ENCODE measurements around the gene MCRIP2. TPM values are rescaled to one million over a fixed set of nuclear protein-coding genes. Genes with fewer than 3 reads are reported as not detected.

Gene MCRIP2
- total and polyA plus RNA-seq, 11 donors: 52.3 to 321 (median 97.0) TPM

DNA sequence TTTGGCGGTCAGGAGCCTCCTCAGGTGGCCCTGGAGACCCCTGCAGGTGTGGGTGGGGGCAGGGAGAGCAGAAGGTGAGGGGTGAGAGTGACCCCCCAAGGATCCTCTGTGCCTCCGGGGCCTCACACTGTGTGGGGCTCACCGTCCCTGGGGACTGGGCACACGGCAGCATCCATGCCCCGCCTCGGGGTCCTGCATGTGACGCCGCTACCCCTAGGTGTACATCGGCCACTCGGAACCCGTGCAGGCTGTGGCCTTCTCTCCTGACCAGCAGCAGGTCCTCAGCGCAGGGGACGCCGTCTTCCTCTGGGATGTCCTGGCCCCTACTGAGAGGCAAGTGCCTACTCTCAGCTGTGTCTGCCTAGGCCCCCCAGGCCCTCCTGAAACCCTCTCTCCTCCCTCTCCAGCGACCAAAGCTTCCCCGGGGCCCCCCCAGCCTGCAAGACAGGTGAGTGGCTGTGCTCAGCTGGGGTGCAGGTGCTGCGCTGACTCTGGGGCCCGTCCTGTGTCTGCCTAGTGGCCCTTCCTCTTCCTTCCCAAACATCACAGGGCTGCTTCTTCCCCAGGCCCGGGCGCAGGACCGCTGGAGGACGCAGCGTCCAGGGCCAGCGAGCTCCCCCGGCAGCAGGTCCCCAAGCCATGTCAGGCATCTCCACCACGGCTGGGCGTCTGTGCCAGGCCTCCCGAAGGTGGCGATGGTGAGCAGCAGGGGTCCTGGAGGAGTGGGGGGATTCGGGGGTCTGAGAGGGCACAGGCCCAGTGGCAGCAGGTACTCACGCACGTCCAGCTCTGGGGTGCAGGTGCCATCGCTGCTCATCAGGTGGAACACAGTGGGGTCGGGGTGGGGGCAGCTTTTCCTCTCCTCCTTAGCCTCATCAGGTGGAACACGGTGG lies 17.3 kb downstream of the MCRIP2 start:
- ATAC-seq: no peak
- Histone ChIP-seq H3K36me3 (peaks cover 0 to 26% (median 0%) of the 10 kb centered on the region in 9 donors), H3K27ac (no peak overlapping the region), H3K4me3 (no peak overlapping the region), H3K9me3 (no peaks in the 10 kb centered on the region), H3K27me3 (no peaks in the 10 kb centered on the region), H3K4me1 (peaks cover 0 to 16% (median 11%) of the 10 kb centered on the region in 12 donors)
- intact Hi-C loops (cut with DNase I): loop anchor here in 1 of 10 donors (10.0 kb wide), 1 partner anchor 74 kb away; no protein-coding TSS in a partner anchor
- no peak for DNase-seq
- no peak for TF ChIP-seq POLR2A (IDR thresholded peaks at IDR 0.05)
- TF ChIP-seq, protein P1, sequence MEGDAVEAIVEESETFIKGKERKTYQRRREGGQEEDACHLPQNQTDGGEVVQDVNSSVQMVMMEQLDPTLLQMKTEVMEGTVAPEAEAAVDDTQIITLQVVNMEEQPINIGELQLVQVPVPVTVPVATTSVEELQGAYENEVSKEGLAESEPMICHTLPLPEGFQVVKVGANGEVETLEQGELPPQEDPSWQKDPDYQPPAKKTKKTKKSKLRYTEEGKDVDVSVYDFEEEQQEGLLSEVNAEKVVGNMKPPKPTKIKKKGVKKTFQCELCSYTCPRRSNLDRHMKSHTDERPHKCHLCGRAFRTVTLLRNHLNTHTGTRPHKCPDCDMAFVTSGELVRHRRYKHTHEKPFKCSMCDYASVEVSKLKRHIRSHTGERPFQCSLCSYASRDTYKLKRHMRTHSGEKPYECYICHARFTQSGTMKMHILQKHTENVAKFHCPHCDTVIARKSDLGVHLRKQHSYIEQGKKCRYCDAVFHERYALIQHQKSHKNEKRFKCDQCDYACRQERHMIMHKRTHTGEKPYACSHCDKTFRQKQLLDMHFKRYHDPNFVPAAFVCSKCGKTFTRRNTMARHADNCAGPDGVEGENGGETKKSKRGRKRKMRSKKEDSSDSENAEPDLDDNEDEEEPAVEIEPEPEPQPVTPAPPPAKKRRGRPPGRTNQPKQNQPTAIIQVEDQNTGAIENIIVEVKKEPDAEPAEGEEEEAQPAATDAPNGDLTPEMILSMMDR (IDR thresholded peaks at IDR 0.05): no peak
- WGBS, 4 donors: 91 to 94% (median 92%) methylated on average over 26 to 35 of the region's 35 CpGs

DNA sequence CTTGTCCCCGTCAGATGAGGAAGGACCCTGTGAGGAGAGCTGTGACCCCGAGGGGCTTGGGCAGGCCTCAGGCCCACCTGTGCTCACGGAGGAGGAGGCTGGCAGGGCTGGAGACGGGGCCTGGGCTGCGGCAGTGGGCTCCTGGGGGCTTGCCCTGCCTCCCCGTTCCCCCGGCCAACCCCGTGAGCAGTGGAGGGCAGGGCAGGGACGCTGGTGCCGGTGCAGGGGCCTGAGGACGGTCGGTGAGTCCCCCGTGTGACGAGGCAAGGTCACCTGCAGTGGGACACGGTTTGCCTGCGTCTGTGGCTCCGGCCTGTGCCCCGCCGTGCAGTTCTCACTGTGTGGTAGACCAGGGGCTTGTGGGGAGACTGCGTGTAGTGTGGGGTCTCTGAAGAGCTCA lies 18.0 kb downstream of the MCRIP2 start:
- intact Hi-C loops (cut with DNase I): loop anchor here in 6 of 10 donors (2.0 to 10.0 kb wide), 7 partner anchors 75 to 265 kb away; partner anchors contain the start of genes NME4 (in 2 of the 6) and RAB11FIP3 (in 1 of the 6)
- Histone ChIP-seq H3K4me1 (peaks cover 0 to 16% (median 11%) of the 10 kb centered on the region in 12 donors), H3K27me3 (no peaks in the 10 kb centered on the region), H3K4me3 (no peak overlapping the region), H3K36me3 (peaks cover 0 to 26% (median 0%) of the 10 kb centered on the region in 9 donors), H3K9me3 (no peaks in the 10 kb centered on the region), H3K27ac (peak overlapping the region in 1 of 12 donors; percentile 80)
- no peak for ATAC-seq
- 84 to 95% (median 91%) methylated on average over 2 to 20 of the region's 20 CpGs for WGBS, 4 donors
- DNase-seq: no peak
- TF ChIP-seq, protein P1 (IDR thresholded peaks at IDR 0.05): no peak
- no peak for TF ChIP-seq POLR2A (IDR thresholded peaks at IDR 0.05)

DNA sequence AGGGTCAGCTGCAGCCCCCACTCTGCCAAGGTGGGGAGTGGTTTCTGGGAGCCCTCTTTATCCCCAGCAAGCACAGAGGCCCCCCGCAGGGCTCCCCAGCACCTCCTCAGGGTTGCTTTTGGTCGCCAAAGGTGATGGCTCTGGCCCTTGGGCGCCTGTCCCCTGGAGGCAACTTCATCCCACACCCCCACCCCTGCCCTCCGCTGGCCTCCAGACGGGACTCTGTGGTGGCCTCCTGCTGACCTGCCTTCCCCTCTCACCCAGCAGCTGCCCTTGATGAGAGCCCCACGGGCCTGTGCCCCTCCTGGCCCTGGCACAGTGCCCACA lies 18.5 kb downstream of the MCRIP2 start:
- no peaks in the 10 kb centered on the region for H3K9me3 ChIP-seq
- H3K27ac ChIP-seq: peak overlapping the region in 10 of 12 donors; percentile 4 to 80 (median 54)
- TF ChIP-seq POLR2A (IDR thresholded peaks at IDR 0.05): no peak
- TF ChIP-seq, protein P1 (IDR thresholded peaks at IDR 0.05): no peak
- intact Hi-C loops (cut with DNase I): loop anchor here in 5 of 10 donors (2.0 to 10.0 kb wide), 6 partner anchors 78 to 265 kb away; partner anchors contain the start of genes NME4 (in 2 of the 5) and RAB11FIP3 (in 1 of the 5)
- H3K4me3 ChIP-seq: peak overlapping the region in 6 of 12 donors; percentile 28 to 42 (median 34)
- peaks cover 0 to 16% (median 11%) of the 10 kb centered on the region in 12 donors for H3K4me1 ChIP-seq
- 61 to 68% (median 65%) methylated on average over 6 of the region's 6 CpGs for WGBS, 4 donors
- peak in 2 of 4 donors; percentile 1 to 6 for ATAC-seq
- peaks cover 0 to 26% (median 0%) of the 10 kb centered on the region in 9 donors for H3K36me3 ChIP-seq
- DNase-seq: no peak
- no peaks in the 10 kb centered on the region for H3K27me3 ChIP-seq
